Posterior vena cava (tissue), 2 donors: ENCODE data around the gene PEX3. TPM values are rescaled to one million over a fixed set of nuclear protein-coding genes. Genes with fewer than 3 reads are reported as not detected.
A peak's percentile ranks its signal among the peaks of the same experiment; 100 is the strongest.

ENCODE experiments used
- DNase-seq: peaks from one replicate; pipeline ENCODE4 v3.0.0-alpha.2; 2020; ENCODE audit warnings: low spot score
- intact Hi-C, 2 donors: fragments of 100-400 bp; cut with DNase I; formaldehyde crosslinking; loops; one replicate each; pipeline versions ENCODE4 v1.14.1 to v1.14.2; 2022 to 2023
- long read RNA-seq, 2 donors: library from polyadenylated mRNA; unstranded; transcript quantifications; one replicate each; pipeline ENCODE4 v2.0.0, GENCODE V29; 2020 to 2021
- total RNA-seq, 2 donors: library from RNA; stranded (reverse); fragmentation: NEBNext Ultra II Directional; extraction: Animal tissue kit (Norgen Biotek cat#: 25700); gene quantifications; one replicate each; pipeline ENCODE4 v1.2.1, GENCODE V29; 2021
- donor health status: DM: yes; HTN: yes; CAD: no.
- donor health status: DM: yes; HTN: yes; CAD: no.

The PEX3 gene, protein sequence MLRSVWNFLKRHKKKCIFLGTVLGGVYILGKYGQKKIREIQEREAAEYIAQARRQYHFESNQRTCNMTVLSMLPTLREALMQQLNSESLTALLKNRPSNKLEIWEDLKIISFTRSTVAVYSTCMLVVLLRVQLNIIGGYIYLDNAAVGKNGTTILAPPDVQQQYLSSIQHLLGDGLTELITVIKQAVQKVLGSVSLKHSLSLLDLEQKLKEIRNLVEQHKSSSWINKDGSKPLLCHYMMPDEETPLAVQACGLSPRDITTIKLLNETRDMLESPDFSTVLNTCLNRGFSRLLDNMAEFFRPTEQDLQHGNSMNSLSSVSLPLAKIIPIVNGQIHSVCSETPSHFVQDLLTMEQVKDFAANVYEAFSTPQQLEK
- total RNA-seq: 10 to 100 TPM; 21.3 to 24.2 TPM
- long read RNA-seq, donor 1, transcript PEX3-201 (12 exons, 1,969 nt): major isoform, 8 of 11 reads
- long read RNA-seq, donor 1, partial matches to known transcripts: 2 of 11 reads
- long read RNA-seq, donor 1, other reads (novel, unspliced or antisense): 1 of 11 reads
- long read RNA-seq, donor 2, transcript PEX3-201 (12 exons, 1,969 nt): major isoform, 15 of 30 reads
- long read RNA-seq, donor 2, partial matches to known transcripts: 5 of 30 reads
- long read RNA-seq, donor 2, other reads (novel, unspliced or antisense): 10 of 30 reads

GRCh38 chr6:143450453-143451371 is at the start of gene PEX3, which contains the start of gene ADAT2:
PEX3 (plus strand) TSS chr6:143450805; CDS start chr6:143451043, 238 bp downstream.
ADAT2 (minus strand) TSS chr6:143450695; CDS start chr6:143450658, 37 bp downstream.
- peak; percentile 97 for DNase-seq
- intact Hi-C loops: no loop called here

DNA sequence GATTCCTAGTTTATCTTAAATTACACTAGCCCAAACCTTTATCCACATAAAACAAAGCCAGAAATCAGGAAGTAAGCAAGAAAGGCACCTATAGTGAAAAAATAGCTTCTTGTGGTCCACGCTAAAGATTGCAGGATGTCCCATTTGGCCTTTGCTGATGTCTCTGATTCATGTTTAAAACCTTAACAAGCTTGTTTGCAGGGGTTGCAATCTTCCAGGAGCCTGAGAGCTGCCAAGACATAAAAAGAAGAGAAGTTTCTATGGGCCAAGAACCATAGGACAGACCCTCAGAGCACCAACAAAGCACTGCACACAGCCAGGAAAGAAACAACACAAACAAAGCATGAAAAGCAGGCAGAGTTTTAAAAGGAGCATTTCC is 49.5 kb upstream of the PEX3 start:
- no peak for DNase-seq
- intact Hi-C loops: no loop called here

DNA sequence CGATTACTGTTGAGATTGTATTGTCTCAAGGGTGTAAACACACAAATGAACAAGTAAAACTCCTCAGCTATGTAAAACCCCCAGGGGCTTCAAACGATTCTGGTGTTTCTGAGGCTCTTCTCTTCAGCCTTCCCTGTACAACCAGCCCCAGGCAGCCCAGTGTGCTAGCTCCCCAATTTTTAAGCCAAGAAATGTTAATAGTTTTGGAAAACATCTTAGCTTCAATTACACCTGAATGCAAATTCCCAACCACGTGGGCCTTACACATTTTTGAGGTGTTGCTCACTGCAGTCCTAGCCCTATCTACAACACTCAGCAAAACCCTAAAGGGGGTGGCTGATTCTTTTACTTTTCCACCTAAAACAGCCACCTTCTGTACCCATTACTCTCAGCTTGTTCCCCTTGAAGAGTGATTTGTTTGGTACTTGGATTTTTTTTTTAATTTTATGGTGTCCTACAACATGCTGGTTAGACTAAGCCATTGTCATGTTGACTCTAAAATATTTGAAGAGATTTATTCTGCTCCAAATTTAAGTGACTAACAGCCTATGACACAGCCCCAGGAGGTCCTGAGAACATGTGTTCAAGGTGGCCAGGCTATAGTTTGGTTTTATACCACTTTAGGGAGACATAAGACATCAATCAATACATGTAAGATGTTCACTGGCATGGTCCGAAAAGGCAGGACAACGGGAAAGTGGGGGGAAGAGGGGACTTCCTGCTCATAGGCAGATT is 48.8 kb upstream of the PEX3 start:
- intact Hi-C loops: no loop called here

GRCh38 chr6:143402721-143403336 is 47.8 kb upstream of the PEX3 start:
- intact Hi-C loops: no loop called here
- DNase-seq: no peak

More for the DNA sequence above, 48.8 kb upstream of the PEX3 start:
- DNase-seq: no peak

- intact Hi-C loops: no loop called here
- DNase-seq: no peak
Observed at GRCh38 chr6:143405373-143406154, 45.0 kb upstream of the PEX3 start.

DNA sequence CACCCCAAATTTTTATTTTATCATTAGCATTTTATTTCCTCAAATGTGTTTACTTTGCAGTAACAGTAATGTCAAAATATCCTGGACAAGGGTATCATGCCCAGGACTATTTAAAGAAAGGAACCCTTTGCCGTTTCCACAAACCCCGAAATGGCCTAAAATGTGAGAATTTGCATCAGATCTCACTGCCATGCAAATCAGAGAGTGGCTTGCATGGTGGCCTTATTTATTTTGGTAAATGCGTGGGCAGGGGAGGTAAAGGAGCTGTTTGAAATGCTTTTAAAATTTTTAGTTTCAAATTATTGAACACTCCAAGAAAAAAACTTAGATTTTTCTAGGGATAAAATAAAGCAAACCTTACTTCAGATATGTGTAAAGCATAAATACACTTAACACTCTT is 43.9 kb upstream of the PEX3 start:
- intact Hi-C loops: no loop called here
- DNase-seq: no peak

GRCh38 chr6:143408151-143408786 is 42.3 kb upstream of the PEX3 start:
- intact Hi-C loops: no loop called here

GRCh38 chr6:143408787-143409162 is 41.8 kb upstream of the PEX3 start:
- intact Hi-C loops: no loop called here
- no peak for DNase-seq

More at GRCh38 chr6:143408151-143408786, 42.3 kb upstream of the PEX3 start:
- no peak for DNase-seq

- intact Hi-C loops: no loop called here
- DNase-seq: no peak
Observed at GRCh38 chr6:143410859-143411270, 39.7 kb upstream of the PEX3 start.

DNA sequence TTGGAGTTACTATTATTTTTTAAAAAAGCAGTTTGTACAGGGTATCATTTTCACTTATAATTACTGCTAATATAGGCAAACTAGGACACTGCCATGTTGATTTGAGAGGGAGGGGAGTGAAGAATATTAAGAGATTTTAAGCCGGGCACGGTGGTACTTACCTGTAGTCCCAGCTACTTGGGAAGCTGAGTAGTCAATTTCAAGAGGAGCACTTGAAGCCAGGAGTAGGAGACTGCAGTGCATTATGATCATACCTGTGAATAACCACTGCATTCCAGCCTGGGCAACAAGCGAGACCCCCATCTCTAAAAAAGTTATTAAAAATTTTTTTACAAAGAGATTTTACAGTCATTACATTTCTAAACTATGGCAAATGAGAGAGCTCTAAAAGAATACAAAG is 35.8 kb upstream of the PEX3 start:
- intact Hi-C loops: no loop called here
- no peak for DNase-seq

GRCh38 chr6:143419526-143419925 is 31.1 kb upstream of the PEX3 start:
- DNase-seq: no peak
- intact Hi-C loops: no loop called here

GRCh38 chr6:143426026-143426425 is 24.6 kb upstream of the PEX3 start:
- no peak for DNase-seq
- intact Hi-C loops: loop anchor here (5.0 to 10.0 kb wide), 2 partner anchors 734 to 941 kb away; no protein-coding TSS in a partner anchor

GRCh38 chr6:143427109-143427817 is 23.3 kb upstream of the PEX3 start:
- intact Hi-C loops: loop anchor here (5.0 to 10.0 kb wide), 2 partner anchors 735 to 942 kb away; no protein-coding TSS in a partner anchor
- DNase-seq: peak; percentile 90

GRCh38 chr6:143429970-143430369 is 20.6 kb upstream of the PEX3 start:
- intact Hi-C loops: loop anchor here (5.0 to 10.0 kb wide), 3 partner anchors 738 to 945 kb away; no protein-coding TSS in a partner anchor
- DNase-seq: no peak

DNA sequence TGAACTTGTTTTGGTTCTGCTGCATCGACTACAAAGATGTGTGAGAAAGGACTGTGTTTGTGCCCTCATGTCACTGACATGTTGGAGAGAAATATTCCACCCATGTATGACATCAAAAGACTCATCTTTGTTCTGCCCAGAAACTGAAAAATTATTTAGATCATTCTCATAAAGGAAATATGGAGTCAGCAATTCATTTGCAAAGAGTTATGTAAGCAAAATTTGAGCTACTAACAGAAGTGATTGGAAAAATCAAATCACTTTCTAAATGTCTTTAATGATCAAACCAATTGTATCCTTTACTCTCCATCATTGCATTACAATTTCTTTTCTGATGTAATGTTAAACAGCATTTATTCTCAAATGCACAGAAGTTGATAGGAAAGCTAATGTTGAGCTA is 19.4 kb upstream of the PEX3 start:
- intact Hi-C loops: loop anchor here in 1 of 2 donors (10.0 kb wide), 1 partner anchor 746 kb away; no protein-coding TSS in a partner anchor
- DNase-seq: no peak

DNA sequence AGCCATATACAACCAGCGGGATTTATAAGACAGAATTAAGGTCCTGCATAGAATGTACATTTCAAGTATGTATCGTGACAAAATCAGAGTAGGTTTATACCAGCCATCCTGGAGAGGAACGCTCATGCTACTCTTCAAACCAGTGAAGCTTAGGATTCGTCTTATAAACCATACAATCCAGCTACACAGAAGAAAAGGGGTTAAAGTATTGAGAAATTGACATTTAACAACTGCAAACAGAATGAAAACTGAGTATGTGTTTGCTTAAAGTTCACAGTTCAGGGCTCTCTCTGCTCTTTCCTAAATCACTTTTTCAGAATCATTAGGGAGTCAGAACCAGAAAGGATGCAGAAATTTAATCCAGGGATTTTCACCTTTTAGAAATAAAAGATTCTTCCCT is 18.0 kb upstream of the PEX3 start:
- DNase-seq: no peak
- intact Hi-C loops: loop anchor here in 1 of 2 donors (10.0 kb wide), 1 partner anchor 748 kb away; no protein-coding TSS in a partner anchor
